Epithelial cell of esophagus (primary cell): ENCODE measurements around the gene HOXA2.

ENCODE experiments used
- DNase-seq: peaks from one replicate; pipeline ENCODE4 v3.0.0; 2010; ENCODE audit warnings: low read depth
- H3K4me3 ChIP-seq: 2 replicates; pipeline ENCODE4 v1.5.1; 2011; ENCODE audit warnings: mild to moderate bottlenecking, low read length, control low read depth
- TF ChIP-seq, protein P1 (sequence below): IDR thresholded peaks from 2 replicates; pipeline ENCODE4 v1.5.1; 2011; ENCODE audit warnings: low read depth, mild to moderate bottlenecking, low read length, control low read depth, inconsistent platforms; ENCODE audit not compliant: insufficient read depth; ENCODE audit errors: missing control alignments

HOXA2 gene

DNA sequence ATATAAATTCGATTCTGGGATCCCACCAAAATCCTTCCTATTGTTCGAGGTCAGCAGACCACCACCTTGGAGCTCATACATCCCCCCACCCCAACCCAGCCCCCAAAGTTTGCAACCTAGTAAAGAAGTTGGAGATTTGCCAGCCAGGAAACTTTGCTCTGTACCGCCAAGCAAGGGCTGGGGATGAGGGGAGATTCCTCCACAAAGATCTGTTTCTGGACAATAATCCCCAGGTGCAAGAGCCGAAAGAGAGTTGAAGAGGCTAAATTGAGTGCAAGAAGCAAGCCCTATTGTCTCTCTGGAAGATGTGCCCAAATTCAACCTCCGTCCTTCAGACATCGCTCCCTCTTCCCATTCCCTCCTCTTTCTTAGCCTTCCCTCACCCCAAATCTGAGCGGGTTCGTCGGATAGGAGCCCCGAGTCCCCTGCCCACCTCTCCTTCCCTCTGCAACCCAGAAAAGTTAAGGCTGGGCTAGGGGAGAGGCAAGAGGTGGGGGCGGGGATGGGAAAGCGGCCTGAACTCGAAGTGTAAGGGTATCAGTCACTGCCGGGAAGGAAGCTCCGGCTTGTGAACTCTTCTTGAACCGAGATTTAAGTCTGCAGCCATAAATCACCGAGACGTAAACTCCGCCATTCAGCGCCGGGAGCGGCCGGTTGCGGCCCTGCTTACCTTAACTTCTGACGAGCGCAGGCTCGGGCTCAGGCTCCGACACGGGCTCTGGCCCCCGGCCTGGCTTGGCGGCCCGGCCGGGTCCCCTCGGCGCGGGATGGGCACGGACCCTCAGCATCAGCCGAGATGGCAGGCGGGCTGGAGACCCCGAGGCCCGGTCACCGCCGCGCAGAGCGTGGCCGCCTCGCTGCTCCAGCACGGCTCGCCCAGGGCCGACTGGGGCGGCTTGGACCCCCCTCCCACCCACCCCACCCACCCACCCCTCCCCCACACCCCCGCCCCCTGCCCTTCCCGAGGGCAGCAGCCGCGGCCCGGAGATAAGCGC, 10.8 kb upstream of the HOXA2 start:
- TF ChIP-seq, protein P1, sequence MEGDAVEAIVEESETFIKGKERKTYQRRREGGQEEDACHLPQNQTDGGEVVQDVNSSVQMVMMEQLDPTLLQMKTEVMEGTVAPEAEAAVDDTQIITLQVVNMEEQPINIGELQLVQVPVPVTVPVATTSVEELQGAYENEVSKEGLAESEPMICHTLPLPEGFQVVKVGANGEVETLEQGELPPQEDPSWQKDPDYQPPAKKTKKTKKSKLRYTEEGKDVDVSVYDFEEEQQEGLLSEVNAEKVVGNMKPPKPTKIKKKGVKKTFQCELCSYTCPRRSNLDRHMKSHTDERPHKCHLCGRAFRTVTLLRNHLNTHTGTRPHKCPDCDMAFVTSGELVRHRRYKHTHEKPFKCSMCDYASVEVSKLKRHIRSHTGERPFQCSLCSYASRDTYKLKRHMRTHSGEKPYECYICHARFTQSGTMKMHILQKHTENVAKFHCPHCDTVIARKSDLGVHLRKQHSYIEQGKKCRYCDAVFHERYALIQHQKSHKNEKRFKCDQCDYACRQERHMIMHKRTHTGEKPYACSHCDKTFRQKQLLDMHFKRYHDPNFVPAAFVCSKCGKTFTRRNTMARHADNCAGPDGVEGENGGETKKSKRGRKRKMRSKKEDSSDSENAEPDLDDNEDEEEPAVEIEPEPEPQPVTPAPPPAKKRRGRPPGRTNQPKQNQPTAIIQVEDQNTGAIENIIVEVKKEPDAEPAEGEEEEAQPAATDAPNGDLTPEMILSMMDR, result no peak
- DNase-seq, result peak; percentile 65

GRCh38 chr7:27112361-27112760, 9.9 kb upstream of the HOXA2 start:
- peak overlapping the region; percentile 51 for H3K4me3 ChIP-seq
- DNase-seq, result no peak
- TF ChIP-seq, protein P1, result no peak

More for the DNA sequence above, 10.8 kb upstream of the HOXA2 start:
- H3K4me3 ChIP-seq, result peak overlapping the region; percentile 51

DNA sequence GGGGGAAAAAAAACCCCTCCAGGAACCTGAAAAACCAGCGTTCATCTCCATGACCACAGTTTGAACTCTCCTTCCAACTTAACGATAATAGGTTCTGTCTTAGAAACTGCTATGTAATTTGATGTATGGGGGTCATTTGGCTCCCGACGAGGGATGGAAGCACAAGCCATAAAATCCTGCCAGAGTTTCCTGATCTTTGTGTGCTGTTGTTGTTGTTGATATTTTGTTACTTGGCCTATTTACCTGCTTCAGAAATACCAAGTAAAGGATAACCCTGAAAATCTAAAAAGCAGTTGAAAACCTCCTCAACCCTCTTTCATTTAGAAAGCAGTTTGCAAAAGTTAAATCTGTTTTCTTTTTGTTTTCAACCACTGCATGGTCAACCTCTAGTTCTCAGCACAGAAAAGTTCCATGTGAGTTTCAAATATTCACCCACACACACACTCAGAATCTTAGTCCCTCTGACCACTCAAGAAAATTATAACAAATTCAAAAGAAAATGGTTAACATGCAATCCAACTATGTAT, 9.3 kb upstream of the HOXA2 start:
- no peak for DNase-seq
- H3K4me3 ChIP-seq, result no peak overlapping the region
- TF ChIP-seq, protein P1, result no peak

GRCh38 chr7:27111042-27111750, 8.7 kb upstream of the HOXA2 start:
- peak; percentile 53 for DNase-seq
- TF ChIP-seq, protein P1, result no peak
- peak overlapping the region; percentile 41 for H3K4me3 ChIP-seq

GRCh38 chr7:27110186-27111031, 7.9 kb upstream of the HOXA2 start:
- TF ChIP-seq, protein P1, result no peak
- peak overlapping the region; percentile 41 for H3K4me3 ChIP-seq
- DNase-seq, result peak; percentile 50

GRCh38 chr7:27109466-27110185, 7.1 kb upstream of the HOXA2 start:
- TF ChIP-seq, protein P1, result no peak
- DNase-seq, result no peak
- no peak overlapping the region for H3K4me3 ChIP-seq
